Omental fat pad (tissue), 4 donors: ENCODE data around the gene DIP2B. TPM values are rescaled to one million over a fixed set of nuclear protein-coding genes. Genes with fewer than 3 reads are reported as not detected.

Experiments
- ATAC-seq: fragments of 150-250 bp; one replicate; pipeline ENCODE4 v1.9.1; 2016; ENCODE audit warnings: mild to moderate bottlenecking, moderate library complexity; ENCODE audit not compliant: low FRiP score
- DNase-seq: peaks from one replicate; pipeline ENCODE4 v3.0.0-alpha.2; 2019; ENCODE audit warnings: low spot score
- CTCF ChIP-seq, 3 donors: fragments of 450-650 bp; IDR thresholded peaks; one replicate each; pipeline ENCODE4 v1.5.1; 2016 to 2017; ENCODE audit warnings: antibody characterized with exemption in 3 of 3, mild to moderate bottlenecking in 3 of 3, moderate library complexity in 2 of 3
- total RNA-seq, 4 donors: library from RNA; depleted of rRNA; stranded (reverse); fragments of >200 nt; gene quantifications; one replicate each; pipeline ENCODE4 v1.1.0, GENCODE V29; 2016

DIP2B gene
- total RNA-seq, 4 donors from 2014 or later = 21.1 to 35.2 (median 24.4) TPM

- DNase-seq = no peak
- no peak for ATAC-seq
- TF ChIP-seq CTCF (IDR thresholded peaks at IDR 0.05) = no peak
Measured at GRCh38 chr12:50740307-50740706, 235.5 kb downstream of the DIP2B start.

- DNase-seq (no peak), ATAC-seq (no peak)
- TF ChIP-seq CTCF (IDR thresholded peaks at IDR 0.05) = no peak
Measured at GRCh38 chr12:50742776-50743175, 238.0 kb downstream of the DIP2B start.

GRCh38 chr12:50745861-50746260 lies 241.1 kb downstream of the DIP2B start:
- no peak for TF ChIP-seq CTCF (IDR thresholded peaks at IDR 0.05)
- ATAC-seq (no peak), DNase-seq (no peak)

GRCh38 chr12:50746431-50746830 lies 241.6 kb downstream of the DIP2B start:
- ATAC-seq (no peak), DNase-seq (no peak)
- no peak for TF ChIP-seq CTCF (IDR thresholded peaks at IDR 0.05)

GRCh38 chr12:50747817-50748216 lies 243.0 kb downstream of the DIP2B start:
- no peak for DNase-seq
- no peak for TF ChIP-seq CTCF (IDR thresholded peaks at IDR 0.05)
- no peak for ATAC-seq

- DNase-seq (no peak), ATAC-seq (no peak)
- no peak for TF ChIP-seq CTCF (IDR thresholded peaks at IDR 0.05)
Measured at GRCh38 chr12:50749459-50749882, 244.7 kb downstream of the DIP2B start.

GRCh38 chr12:50750366-50750765 lies 245.6 kb downstream of the DIP2B start:
- DNase-seq = no peak

More at GRCh38 chr12:50750366-50750765, 245.6 kb downstream of the DIP2B start:
- TF ChIP-seq CTCF (IDR thresholded peaks at IDR 0.05) = no peak
- ATAC-seq = no peak
